Panc1 (cell line): ENCODE measurements around the gene MCM6.

ENCODE experiments used
- SIN3A ChIP-seq: IDR thresholded peaks from 2 replicates; pipeline ENCODE4 v1.6.1; 2012; ENCODE audit warnings: low read depth, mild to moderate bottlenecking, low read length, moderate library complexity, borderline replicate concordance; ENCODE audit not compliant: insufficient read depth
- TF ChIP-seq, protein P1 (sequence below), 2 experiments: IDR thresholded peaks; 2 replicates each; pipeline ENCODE4 v1.6.1; 2011 to 2012; ENCODE audit warnings: low read depth in 2 of 2, control low read depth in 1 of 2, low read length in 1 of 2, mild to moderate bottlenecking in 1 of 2, moderate library complexity in 1 of 2; ENCODE audit not compliant: insufficient read depth in 1 of 2
- TF ChIP-seq, protein P2 (sequence below): fragments of 450-650 bp; IDR thresholded peaks from 2 replicates; pipeline ENCODE4 v1.5.1; 2017; ENCODE audit warnings: mild to moderate bottlenecking

- TF ChIP-seq, protein P1, sequence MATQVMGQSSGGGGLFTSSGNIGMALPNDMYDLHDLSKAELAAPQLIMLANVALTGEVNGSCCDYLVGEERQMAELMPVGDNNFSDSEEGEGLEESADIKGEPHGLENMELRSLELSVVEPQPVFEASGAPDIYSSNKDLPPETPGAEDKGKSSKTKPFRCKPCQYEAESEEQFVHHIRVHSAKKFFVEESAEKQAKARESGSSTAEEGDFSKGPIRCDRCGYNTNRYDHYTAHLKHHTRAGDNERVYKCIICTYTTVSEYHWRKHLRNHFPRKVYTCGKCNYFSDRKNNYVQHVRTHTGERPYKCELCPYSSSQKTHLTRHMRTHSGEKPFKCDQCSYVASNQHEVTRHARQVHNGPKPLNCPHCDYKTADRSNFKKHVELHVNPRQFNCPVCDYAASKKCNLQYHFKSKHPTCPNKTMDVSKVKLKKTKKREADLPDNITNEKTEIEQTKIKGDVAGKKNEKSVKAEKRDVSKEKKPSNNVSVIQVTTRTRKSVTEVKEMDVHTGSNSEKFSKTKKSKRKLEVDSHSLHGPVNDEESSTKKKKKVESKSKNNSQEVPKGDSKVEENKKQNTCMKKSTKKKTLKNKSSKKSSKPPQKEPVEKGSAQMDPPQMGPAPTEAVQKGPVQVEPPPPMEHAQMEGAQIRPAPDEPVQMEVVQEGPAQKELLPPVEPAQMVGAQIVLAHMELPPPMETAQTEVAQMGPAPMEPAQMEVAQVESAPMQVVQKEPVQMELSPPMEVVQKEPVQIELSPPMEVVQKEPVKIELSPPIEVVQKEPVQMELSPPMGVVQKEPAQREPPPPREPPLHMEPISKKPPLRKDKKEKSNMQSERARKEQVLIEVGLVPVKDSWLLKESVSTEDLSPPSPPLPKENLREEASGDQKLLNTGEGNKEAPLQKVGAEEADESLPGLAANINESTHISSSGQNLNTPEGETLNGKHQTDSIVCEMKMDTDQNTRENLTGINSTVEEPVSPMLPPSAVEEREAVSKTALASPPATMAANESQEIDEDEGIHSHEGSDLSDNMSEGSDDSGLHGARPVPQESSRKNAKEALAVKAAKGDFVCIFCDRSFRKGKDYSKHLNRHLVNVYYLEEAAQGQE (IDR thresholded peaks at IDR 0.05; ENCODE audit: insufficient read depth in 1 of 2, low read depth in 2 of 2, low read length in 1 of 2): no peak
- TF ChIP-seq, protein P2, sequence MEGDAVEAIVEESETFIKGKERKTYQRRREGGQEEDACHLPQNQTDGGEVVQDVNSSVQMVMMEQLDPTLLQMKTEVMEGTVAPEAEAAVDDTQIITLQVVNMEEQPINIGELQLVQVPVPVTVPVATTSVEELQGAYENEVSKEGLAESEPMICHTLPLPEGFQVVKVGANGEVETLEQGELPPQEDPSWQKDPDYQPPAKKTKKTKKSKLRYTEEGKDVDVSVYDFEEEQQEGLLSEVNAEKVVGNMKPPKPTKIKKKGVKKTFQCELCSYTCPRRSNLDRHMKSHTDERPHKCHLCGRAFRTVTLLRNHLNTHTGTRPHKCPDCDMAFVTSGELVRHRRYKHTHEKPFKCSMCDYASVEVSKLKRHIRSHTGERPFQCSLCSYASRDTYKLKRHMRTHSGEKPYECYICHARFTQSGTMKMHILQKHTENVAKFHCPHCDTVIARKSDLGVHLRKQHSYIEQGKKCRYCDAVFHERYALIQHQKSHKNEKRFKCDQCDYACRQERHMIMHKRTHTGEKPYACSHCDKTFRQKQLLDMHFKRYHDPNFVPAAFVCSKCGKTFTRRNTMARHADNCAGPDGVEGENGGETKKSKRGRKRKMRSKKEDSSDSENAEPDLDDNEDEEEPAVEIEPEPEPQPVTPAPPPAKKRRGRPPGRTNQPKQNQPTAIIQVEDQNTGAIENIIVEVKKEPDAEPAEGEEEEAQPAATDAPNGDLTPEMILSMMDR: no peak
- TF ChIP-seq SIN3A: no peak
These were observed 27.2 kb downstream of the MCM6 start for GRCh38 chr2:135849087-135849486.
